DMS 273 (cell line): ENCODE data around the gene GH2.

ENCODE experiments used
- DNase-seq: peaks from one replicate; lab custom pipeline; 2025; ENCODE audit not compliant: unreplicated experiment; lab: John Stamatoyannopoulos, UW

The GH2 gene

GRCh38 chr17:63842173-63842539 lies 39.6 kb downstream of the GH2 start:
- no peak for DNase-seq

GRCh38 chr17:63841350-63842172 lies 40.2 kb downstream of the GH2 start:
- DNase-seq, result peak; percentile 68

GRCh38 chr17:63840591-63841349 lies 41.0 kb downstream of the GH2 start:
- DNase-seq, result no peak

GRCh38 chr17:63838631-63839171 lies 43.0 kb downstream of the GH2 start:
- peak; percentile 46 for DNase-seq

GRCh38 chr17:63837962-63838600 lies 43.7 kb downstream of the GH2 start:
- DNase-seq, result no peak

- DNase-seq, result no peak
These were observed 44.3 kb downstream of the GH2 start for GRCh38 chr17:63837480-63837879.

GRCh38 chr17:63836811-63837210 lies 44.9 kb downstream of the GH2 start:
- DNase-seq, result no peak

GRCh38 chr17:63835167-63835720 lies 46.5 kb downstream of the GH2 start:
- DNase-seq, result no peak

GRCh38 chr17:63834431-63835166 lies 47.1 kb downstream of the GH2 start:
- DNase-seq, result peak; percentile 95

GRCh38 chr17:63833741-63834373 lies 47.9 kb downstream of the GH2 start:
- DNase-seq, result no peak

GRCh38 chr17:63833026-63833740 lies 48.6 kb downstream of the GH2 start:
- no peak for DNase-seq

GRCh38 chr17:63832455-63832854 lies 49.3 kb downstream of the GH2 start:
- peak; percentile 41 for DNase-seq

GRCh38 chr17:63832014-63832413 lies 49.7 kb downstream of the GH2 start:
- DNase-seq, result no peak

GRCh38 chr17:63831505-63831904 lies 50.2 kb downstream of the GH2 start:
- DNase-seq, result no peak

GRCh38 chr17:63830904-63831491 lies 50.7 kb downstream of the GH2 start:
- no peak for DNase-seq

GRCh38 chr17:63830278-63830677 lies 51.5 kb downstream of the GH2 start:
- DNase-seq, result no peak
